HEK293T (cell line): ENCODE results near the gene PLXND1.

ENCODE experiments used
- ARNT ChIP-seq: fragments of 450-650 bp; IDR thresholded peaks from 2 replicates; pipeline ENCODE4 v1.6.1; 2017; ENCODE audit warnings: mild to moderate bottlenecking
- BHLHE40 ChIP-seq: fragments of 450-650 bp; IDR thresholded peaks from 2 replicates; pipeline ENCODE4 v1.6.1; 2016; ENCODE audit warnings: mild to moderate bottlenecking, moderate library complexity, borderline replicate concordance
- ELF4 ChIP-seq: fragments of 450-650 bp; IDR thresholded peaks from 2 replicates; pipeline ENCODE4 v1.6.1; 2017; ENCODE audit warnings: antibody characterized with exemption
- FOXM1 ChIP-seq: fragments of 450-650 bp; IDR thresholded peaks from 2 replicates; pipeline ENCODE4 v1.6.1; 2017; ENCODE audit warnings: mild to moderate bottlenecking, borderline replicate concordance
- ZNF384 ChIP-seq: fragments of 450-650 bp; IDR thresholded peaks from 2 replicates; pipeline ENCODE4 v1.6.1; 2016

- TF ChIP-seq ARNT (no peak), FOXM1 (no peak), ZNF384 (no peak), BHLHE40 (no peak), ELF4 (no peak)
Measured at GRCh38 chr3:129518581-129518980, 87.9 kb downstream of the PLXND1 start.
